HL-60/S4 (cell line): ENCODE data around the gene STMN1.

Experiments used
- in situ Hi-C: fragments of 300-500 bp; cut with MboI; formaldehyde crosslinking; loops from 2 replicates; pipeline ENCODE4 v1.14.3; 2022; ENCODE audit warnings: low sequenced_read_pairs

STMN1 gene

DNA sequence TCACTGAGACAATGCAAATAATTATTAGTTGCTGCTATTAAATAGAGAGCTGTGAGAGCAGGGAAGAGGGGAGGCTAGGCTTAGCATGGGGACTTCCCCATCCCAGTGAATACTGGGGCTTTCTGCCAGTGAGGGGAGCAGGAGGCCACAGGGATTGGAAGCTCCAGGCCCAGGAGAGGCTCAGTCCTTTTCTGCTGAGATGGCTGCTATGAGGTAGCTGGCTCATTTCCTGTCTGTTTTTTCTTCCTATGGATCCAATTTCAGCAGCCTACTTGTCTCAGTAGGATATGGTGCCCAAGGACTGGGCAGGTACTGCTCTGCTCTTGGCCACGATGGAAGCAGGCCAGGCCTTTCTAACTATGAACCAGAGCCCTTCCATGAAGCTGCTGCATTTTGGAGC, 10.0 kb downstream of the STMN1 start:
- in situ Hi-C loops, result loop anchor here (5.0 kb wide), 1 partner anchor 106 kb away; no protein-coding TSS in a partner anchor

- in situ Hi-C loops, result loop anchor here (5.0 kb wide), 1 partner anchor 107 kb away; no protein-coding TSS in a partner anchor
Measured at GRCh38 chr1:25895365-25895990, 10.7 kb downstream of the STMN1 start.

DNA sequence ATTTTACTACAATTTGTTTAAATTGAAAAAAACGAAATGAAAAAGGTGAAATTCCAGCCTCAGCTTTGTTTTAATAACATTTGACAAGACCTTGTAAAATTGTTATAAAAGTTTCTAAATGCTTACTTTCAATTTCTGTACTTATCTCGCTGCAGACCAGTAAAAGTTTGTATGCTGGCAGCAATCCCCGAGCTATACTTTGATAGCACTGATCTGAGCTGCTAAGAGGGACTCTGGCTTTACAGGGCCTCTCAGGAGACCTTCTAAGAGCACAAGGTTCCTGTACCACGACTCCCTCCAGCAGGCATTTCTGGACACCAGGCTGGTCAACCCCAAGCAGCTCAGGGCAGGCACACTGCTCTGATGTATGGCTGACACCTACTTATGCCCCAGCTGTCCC, 13.1 kb downstream of the STMN1 start:
- in situ Hi-C loops, result no loop called here

GRCh38 chr1:25891606-25892005, 14.6 kb downstream of the STMN1 start:
- in situ Hi-C loops, result no loop called here

DNA sequence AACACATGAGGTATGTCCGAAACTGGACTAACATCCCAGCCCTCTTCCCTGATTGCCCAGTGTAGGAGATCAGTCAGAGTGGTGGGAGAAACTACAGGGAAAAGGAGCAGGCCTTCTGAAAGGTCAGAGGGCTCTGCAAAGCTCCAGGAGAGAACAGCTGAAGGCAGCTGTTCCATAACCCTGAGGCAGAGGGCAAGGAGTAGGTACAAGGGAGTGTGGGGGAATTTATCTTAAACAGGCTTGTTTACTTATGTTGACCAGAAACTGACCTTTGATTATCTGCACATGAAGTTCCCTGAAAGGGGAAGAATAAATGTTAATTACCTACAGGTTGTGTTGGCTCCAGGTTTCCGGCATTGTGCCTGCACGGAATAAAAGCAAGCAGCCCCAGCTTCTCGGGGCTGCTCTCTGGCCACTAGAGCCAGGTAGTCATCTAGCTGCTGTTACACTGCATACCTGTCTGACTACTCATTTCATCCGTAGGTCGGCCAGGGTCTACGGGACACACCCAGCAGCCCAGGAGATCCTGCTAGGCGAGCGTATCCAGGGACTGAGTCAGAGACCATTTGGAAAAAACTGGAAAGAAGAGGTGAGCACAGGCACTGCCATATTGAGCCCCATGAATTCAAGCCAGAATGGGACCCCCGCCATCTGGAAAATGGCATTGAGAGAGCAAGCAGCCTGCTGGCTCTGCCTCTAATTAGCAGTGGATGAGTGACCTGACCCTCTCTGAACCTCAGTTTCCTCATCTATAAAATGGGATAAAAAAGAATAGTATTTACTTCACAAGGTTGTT, 15.8 kb downstream of the STMN1 start:
- in situ Hi-C loops, result no loop called here

DNA sequence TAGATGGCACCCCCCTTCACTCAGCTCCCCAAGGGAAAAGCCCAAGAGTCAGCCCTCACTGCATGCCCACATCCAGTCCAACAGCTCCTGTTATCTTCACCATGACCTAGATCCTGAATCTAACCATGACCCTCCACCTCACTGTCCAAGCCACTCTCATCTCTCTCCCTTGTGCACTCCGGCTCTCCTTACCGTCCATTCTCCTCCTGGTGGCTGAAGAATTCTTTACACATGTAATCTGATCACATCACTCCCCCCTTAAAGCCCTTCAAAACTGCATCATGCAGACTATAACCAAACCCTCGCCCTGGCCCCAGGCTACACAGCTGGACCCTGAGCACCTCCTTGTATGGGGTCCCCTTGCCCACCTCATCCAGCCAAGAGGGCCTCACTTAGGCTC, 16.7 kb downstream of the STMN1 start:
- in situ Hi-C loops, result no loop called here

- in situ Hi-C loops, result no loop called here
Measured at GRCh38 chr1:25888426-25888987, 17.7 kb downstream of the STMN1 start.

- in situ Hi-C loops, result no loop called here
Measured at GRCh38 chr1:25885602-25886001, 20.6 kb downstream of the STMN1 start.

DNA sequence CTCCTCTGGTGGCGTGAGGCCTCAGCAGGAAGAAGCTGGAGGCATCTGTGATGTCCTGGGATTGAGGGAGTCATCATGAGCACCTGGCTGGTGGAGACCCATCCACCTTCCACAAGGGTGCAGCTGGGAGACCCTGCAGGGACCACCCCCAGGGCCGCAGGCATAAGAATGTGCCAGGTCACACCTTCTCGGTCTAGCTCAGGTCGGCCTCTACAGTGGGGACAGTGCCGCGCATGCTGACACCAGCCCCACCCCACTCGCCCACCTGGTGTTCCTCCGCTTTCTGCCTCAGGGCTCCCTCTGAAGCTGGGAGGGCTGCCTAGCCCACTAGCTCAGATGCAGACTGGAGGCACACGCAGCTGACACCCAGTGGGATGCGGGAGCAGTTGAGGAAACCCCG, 25.0 kb downstream of the STMN1 start:
- in situ Hi-C loops, result no loop called here

- in situ Hi-C loops, result no loop called here
Measured at GRCh38 chr1:25880518-25880917, 25.7 kb downstream of the STMN1 start.

GRCh38 chr1:25879675-25880074, 26.5 kb downstream of the STMN1 start:
- in situ Hi-C loops, result no loop called here

- in situ Hi-C loops, result no loop called here
Measured at GRCh38 chr1:25878690-25879089, 27.5 kb downstream of the STMN1 start.

DNA sequence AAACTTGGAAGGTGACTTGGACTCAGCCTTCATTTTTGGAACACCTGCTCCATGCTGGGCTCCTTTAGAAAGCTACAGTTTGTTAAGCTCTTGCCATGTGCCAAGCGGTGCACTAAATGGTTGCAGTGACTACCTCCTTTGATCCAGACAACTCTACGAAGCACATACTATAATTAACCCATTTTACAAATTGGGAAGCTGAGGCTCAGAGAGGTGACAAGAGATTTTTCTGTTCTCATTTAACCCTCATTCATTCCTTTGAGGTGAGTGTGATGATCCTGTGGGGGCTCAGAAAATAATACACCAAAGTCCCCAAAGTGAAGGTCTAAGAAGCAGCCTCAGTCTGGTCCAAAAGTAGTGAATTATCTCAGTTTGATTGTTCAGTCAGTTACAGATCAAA, 29.1 kb downstream of the STMN1 start:
- in situ Hi-C loops, result no loop called here

GRCh38 chr1:25876693-25877077, 29.5 kb downstream of the STMN1 start:
- in situ Hi-C loops, result no loop called here

GRCh38 chr1:25875856-25876692, 30.1 kb downstream of the STMN1 start:
- in situ Hi-C loops, result no loop called here

- in situ Hi-C loops, result no loop called here
Measured at GRCh38 chr1:25875154-25875855, 30.9 kb downstream of the STMN1 start, which contains the start of gene PAQR7. Gene PAQR7, minus strand, starts transcription at chr1:25875708. Its CDS starts 11,869 bp downstream, at chr1:25863839.

GRCh38 chr1:25874635-25875153, 31.5 kb downstream of the STMN1 start:
- in situ Hi-C loops, result no loop called here

DNA sequence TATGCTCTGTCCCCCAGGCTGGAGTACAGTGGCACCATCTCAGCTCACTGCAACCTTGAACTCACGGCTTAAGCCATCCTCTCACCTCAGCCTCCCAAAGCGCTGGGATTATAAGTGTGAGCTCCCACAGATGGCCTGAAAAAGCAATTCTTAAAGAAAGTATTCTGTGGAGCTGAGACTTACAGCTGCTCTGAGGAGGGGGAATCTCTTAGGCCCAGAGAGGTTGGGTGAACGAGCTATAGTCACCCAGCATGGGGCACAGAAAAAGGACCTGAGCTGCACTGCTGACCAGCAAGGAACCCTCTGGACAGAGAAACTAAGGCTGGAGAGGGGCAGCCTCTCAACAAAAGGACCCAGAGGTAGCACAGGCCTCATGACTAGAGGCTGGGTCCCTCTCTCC, 32.0 kb downstream of the STMN1 start:
- in situ Hi-C loops, result no loop called here

DNA sequence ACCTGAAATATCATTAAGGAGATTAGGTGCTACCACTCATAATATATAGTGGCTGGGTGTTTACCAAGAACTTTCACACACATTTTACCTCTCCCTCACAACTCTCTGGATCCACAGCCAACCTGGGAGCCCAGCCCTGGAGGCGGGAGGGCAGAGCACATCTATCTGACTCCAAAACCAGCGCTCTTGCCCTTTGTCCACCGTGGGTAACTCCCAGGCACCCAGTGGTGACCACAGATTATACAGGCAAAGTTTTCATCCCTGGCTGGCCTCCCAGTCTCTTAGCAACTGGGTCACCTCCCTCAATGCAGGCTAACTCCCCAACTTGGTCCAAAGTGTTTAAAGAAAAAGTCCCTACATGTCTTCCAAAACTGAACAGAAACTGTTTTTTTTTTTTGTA, 33.1 kb downstream of the STMN1 start:
- in situ Hi-C loops, result no loop called here

DNA sequence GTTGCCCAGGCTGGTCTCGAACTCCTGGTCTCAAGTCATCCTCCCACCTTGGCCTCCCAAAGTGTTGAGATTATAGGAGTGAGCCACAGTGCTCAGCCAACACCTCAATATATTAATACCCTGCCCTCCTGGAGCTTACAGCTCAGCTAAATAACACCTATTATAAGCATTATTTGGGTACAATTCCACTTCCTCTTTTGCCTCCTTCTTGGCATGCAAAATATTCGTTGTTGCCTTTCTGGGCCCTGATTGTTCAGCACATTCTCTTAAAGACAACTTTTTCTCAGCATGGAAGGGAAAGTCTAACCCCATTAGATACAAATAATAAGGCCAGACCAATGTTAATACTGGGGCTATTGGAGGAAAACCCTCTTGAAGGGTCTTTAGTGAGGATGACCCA, 33.5 kb downstream of the STMN1 start:
- in situ Hi-C loops, result no loop called here
